ENCODE measurements around the gene SEC14L2.

The SEC14L2 gene

DNA sequence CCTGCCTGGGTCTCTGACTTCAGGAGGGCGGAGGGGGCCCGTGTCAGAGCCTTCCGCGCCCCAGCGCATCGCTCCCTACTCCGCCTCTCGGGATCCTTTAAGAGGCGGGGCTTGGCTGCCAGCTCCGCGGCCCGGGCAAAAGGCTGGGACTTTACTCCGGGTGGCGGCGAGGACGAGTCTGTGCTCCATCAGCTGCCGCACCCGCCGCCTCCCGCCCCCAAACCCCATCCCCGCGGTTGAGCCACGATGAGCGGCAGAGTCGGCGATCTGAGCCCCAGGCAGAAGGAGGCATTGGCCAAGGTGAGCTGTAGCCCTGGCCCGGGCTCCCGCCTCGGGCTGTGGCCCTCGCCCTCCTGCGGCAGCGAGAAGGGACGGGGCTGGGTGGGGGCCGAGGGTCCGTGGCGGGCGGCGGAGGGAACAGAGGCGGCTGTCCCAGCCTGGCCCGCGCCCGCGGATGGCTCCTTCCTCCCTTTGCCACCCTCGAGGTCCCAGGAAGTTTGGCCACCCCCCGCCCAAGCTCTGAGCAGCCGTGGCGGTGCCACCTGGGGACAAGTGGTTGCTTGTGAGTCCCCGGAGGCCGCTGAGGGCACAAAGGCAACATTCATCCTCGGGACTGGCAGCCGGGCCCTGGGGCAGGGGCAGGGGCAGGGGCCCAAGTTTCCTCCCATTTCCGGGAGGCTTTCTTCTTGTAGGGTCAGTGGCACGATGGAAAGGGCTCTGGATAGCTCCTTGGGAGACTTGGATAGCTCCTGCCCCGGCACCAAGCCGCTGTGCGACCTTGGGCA lies at the start of gene SEC14L2:
Gene SEC14L2 (plus strand): TSS at position 148 of the 785 bp plus-strand sequence. CDS start 99 bp downstream, at position 247.
- DNase-seq: peak; percentile 71

DNA sequence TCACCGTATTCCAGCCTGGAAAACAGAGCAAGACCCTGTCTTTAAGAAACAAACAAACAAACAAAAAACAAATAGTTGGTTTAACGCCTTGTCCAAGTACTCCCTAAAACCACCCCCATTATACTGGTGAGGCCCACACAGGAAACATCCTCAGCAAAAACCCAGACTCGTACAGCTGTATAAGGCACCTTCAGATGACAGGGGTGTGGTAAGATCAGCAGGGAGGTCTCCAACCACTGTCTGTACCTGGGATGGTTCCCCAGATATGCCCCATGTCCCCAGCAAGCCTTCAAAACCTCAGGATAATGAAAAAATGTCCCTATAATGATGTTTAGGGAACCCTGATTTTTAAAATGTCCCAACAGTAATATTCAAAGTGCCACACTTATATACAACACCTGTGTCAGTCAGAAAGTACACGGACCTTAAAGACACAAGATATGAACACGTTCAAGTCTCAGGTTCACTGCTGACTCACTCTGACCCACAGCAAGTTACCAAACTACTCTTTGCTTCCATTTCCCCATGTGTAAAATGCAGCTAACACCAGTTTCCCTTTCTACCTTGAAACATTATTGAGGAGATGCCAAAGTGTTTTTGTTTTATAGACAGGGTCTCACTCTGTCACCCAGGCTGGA lies 49.4 kb upstream of the SEC14L2 start:
- DNase-seq: peak; percentile 14

- DNase-seq: no peak
These were observed 48.4 kb upstream of the SEC14L2 start for GRCh38 chr22:30348404-30348803.

GRCh38 chr22:30348809-30349208 lies 48.0 kb upstream of the SEC14L2 start:
- no peak for DNase-seq

- DNase-seq: no peak
These were observed 45.6 kb upstream of the SEC14L2 start for GRCh38 chr22:30351226-30351625.

- no peak for DNase-seq
These were observed 42.2 kb upstream of the SEC14L2 start for GRCh38 chr22:30354644-30355043.

DNA sequence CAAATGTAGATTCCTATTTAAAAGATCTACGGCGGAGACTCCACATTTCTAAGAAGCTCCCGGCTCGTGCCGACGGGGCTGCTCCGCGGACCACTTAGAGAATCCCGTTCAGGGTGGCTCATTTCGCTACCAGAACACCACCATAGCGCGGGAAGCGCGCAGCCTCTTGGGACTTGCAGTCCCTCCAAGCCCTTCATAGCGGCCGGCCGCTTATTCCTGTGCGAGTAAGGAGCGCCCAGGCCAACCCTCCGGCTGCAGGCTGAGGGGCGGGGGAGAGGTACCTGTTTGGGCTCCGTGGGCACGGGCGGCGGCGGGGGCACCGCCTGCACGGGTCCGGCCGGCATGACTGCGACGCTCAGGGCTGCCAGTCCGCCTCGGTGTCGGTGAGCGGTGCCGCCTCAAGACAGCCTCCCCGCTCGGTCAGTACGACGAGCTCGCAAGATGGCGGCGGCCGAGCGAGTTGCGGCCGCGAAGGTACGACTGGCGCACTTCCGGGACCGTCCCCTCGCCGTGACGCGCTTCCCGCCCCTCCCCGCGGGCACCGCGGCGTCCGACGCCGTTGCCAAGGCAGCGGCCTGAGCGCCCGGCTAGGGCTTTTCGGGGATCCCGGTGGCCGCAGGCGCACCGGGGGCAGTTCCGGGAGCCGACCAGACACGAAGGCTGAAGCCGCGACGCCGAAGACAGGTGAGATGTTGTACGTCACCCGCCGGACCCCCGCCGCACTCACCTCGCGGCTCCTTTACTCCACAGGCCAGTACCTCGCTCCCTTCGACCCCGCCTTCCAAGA lies 40.2 kb upstream of the SEC14L2 start, which contains the start of the genes CCDC157 and SF3A1:
Gene CCDC157 (plus strand): TSS at position 559 of the 787 bp plus-strand sequence. CDS start 8,994 bp downstream, outside the sequence.
Gene SF3A1 (minus strand): TSS at position 446 of the 787 bp plus-strand sequence. CDS start 102 bp downstream, at position 344.
- peak; percentile 89 for DNase-seq

DNA sequence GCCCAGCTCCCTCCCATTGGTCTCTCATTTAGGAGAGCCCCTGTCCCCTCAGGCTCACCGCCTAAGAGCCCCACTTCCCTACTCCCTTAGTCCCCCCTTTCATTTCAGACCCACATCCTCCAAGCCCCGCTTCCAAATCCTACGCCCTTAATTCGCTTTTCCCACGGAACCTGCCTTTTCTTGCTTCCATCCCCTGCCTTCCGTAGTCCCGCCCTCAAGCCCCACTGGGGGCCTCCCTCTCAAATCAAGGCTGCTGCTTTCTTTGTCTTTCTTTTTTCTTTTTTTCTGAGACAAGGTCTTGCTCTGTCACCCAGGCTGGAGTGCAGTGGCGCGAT lies 39.6 kb upstream of the SEC14L2 start:
- DNase-seq: no peak

DNA sequence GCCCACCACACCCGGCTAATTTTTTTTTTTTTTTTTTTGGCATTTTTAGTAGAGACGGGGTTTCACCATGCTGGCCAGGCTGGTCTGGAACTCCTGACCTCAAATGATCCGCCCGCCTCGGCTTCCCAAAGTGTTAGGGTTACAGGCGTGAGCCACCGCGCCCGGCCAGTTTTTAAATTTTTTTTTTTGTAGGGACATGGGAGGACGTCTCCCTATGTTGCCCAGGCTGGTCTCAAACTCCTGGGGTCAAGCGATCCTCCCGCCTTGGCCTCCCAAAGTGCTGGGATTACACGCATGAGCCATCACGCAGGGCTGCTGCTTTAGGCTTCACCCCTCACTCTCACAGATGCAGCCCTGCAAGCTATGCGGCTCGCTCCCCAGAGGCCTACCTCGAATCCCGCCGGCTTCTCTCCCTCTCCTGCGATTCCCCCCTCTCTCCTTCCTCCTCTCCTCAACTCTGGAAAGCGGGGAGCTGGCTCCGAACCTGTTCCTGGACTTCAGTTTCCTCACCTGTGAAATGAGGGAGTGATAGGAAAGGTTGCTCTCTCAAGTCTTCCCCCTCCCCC lies 39.1 kb upstream of the SEC14L2 start:
- no peak for DNase-seq

- DNase-seq: no peak
These were observed 38.3 kb upstream of the SEC14L2 start for GRCh38 chr22:30358541-30358940.

- no peak for DNase-seq
These were observed 34.7 kb upstream of the SEC14L2 start for GRCh38 chr22:30361916-30362650.

- DNase-seq: no peak
These were observed 34.1 kb upstream of the SEC14L2 start for GRCh38 chr22:30362651-30363281.

DNA sequence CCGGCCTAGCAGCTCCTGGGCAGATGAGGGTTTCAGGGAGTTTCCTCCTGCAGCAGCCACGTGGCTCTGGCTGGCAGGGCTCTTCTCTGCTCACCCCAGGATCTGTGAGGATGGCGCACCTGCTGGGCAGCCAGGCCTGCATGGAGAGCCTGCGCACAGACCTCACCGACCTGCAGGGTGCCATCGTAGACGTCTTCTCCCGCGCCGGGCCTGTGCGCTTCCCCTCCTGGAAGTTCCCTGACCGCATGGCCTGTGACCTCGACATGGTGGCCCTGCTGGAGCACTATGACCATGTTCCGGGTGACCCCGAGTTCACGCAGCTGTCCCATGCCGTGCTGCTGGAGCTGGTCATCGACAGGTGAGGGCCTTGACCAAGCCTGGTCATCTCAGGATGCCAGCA lies 30.9 kb upstream of the SEC14L2 start:
- DNase-seq: no peak

DNA sequence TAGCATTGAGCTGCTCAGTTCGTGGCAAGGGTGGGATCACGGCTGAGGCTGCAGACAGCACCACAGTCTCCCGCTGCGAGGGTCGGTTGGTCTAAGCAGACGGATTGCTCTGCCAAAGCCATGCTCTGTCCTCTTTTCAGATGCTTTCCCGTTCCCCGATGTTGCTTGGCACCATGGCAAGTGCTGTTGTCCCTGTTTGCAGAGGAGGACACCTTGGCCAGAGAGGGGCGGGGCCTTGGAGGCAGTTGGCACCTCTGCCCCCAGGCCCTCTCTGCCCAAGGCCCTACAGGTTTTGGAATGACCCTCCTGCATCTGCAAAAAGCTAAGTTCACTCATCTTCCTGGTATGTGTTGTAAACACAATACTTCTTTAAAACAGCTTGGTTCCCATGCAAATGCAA lies 28.4 kb upstream of the SEC14L2 start:
- DNase-seq: no peak

DNA sequence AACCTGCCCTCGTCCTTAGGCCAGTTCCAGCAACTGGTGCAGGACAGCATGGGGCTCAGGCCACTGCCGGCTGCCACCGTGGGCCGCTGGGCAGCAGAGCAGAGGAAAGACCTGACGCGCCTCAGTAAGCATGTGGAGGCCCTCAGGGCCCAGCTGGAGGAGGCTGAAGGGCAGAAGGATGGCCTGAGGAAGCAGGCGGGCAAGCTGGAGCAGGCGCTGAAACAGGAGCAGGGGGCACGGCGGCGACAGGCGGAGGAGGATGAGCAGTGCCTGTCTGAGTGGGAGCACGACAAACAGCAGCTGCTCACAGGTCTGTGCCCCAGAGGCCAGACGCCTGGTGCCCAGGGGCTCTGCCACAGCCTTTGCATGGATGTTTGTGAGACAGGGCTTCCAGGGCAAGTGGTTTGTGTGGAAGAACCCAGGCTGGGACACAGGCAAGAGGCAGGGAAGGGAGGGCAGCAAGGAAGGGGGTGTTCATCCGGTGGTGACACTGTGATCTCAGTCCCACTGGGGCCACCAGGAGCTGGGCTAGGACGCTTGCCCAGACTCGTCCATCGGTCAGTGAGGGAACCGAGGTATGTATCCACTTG lies 26.1 kb upstream of the SEC14L2 start:
- no peak for DNase-seq

DNA sequence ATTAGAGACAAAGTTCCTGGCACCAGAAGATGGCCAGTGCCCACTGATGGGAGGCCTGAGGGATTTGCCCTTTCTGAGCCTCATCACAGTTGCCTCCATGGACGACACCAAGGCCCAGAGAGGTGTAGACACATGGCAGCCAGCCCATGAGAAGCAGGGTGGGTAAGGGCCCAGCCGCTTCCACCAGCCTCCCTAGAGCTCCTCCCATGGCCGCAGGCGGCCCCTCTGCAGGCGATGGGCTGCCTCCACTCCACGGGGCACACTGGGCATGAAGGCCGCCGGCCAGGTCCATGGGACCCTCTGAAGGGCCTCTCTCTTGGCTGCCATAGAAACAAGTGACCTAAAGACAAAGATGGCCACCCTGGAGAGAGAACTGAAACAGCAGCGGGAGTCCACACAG lies 25.5 kb upstream of the SEC14L2 start:
- DNase-seq: no peak

GRCh38 chr22:30371981-30372380 lies 24.8 kb upstream of the SEC14L2 start:
- DNase-seq: no peak

DNA sequence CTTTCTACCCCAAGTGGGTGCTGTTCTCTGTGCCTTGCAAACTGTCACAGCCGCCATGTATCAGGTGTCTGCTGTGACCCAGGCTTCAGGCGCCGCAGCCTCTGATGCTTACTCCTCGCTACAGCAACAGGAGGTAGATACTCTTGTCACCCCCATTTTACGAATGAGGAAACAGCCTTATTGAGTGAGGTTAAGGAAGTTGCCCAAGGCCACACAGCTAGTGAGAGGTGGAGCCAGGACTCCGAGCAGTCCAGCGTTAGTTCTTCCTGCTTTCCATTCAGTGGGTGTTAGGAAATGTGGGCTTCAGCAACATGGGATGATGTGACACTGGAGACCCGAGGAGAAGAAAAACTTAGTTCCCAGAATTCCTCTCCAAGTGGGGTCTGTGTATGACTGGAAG lies 23.9 kb upstream of the SEC14L2 start:
- no peak for DNase-seq

- no peak for DNase-seq
These were observed 23.2 kb upstream of the SEC14L2 start for GRCh38 chr22:30373331-30374325.

DNA sequence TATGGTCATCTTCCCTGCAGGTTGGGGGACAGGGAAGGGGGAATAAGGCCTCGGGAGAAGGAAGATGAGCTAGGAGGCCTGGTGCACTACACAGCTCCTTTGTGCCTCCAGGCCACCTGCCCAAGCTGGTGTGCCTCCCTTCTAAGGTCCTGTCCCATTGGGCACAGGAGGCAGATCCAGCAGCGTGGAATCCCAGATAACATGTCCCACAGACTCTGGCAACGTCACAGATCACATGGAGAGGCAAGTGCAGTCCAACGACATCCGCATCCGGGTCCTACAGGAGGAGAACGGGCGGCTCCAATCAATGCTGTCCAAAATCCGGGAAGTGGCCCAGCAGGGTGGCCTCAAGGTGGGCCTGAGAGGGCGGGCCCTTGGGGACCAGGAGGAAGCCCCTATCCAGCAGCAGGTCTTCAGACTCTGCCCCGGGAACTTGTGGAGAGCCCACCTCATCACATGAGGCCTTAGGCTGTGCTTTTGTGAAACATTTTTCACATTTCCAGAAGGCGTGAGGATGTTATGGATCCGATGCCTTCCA lies 21.4 kb upstream of the SEC14L2 start:
- no peak for DNase-seq
